Neural cell (in vitro differentiated cells): ENCODE measurements around the gene TRMT5. TPM values are rescaled to one million over a fixed set of nuclear protein-coding genes. Genes with fewer than 3 reads are reported as not detected.

Experiments
- H2AFZ ChIP-seq: fragments of 200-600, 300-800 bp; sonication (generic), shearing (Covaris generic); 2 replicates; pipeline ENCODE4 v1.6.0; 2014; ENCODE audit warnings: low read depth, mild to moderate bottlenecking, antibody characterized with exemption, low read length, moderate library complexity
- H3F3A ChIP-seq: fragments of 200-600 bp; shearing (Covaris generic); 2 replicates; pipeline ENCODE4 v1.6.1; 2016; ENCODE audit warnings: mild to moderate bottlenecking, moderate library complexity, mixed read lengths, antibody characterized with exemption, low read length; ENCODE audit not compliant: insufficient read depth, poor library complexity, severe bottlenecking
- H3K27ac ChIP-seq: fragments of 200-600, 300-800 bp; sonication (generic), shearing (Covaris generic); 2 replicates; pipeline ENCODE4 v1.5.1; 2014; ENCODE audit warnings: mild to moderate bottlenecking, low read length, moderate library complexity
- H3K27me3 ChIP-seq: fragments of 300-800, 200-600 bp; sonication (generic), shearing (Covaris generic); 2 replicates; pipeline ENCODE4 v1.6.0; 2014; ENCODE audit warnings: mild to moderate bottlenecking, low read depth, low read length, moderate library complexity; ENCODE audit not compliant: insufficient read depth
- H3K36me3 ChIP-seq: fragments of 300-800, 200-600 bp; sonication (generic), shearing (Covaris generic); 2 replicates; pipeline ENCODE4 v1.5.1; 2014; ENCODE audit warnings: mild to moderate bottlenecking, antibody characterized with exemption, low read length, moderate library complexity; ENCODE audit not compliant: insufficient read depth
- H3K4me2 ChIP-seq: fragments of 300-800, 200-600 bp; sonication (generic), shearing (Covaris generic); 2 replicates; pipeline ENCODE4 v1.6.0; 2014; ENCODE audit warnings: mild to moderate bottlenecking, low read length
- H3K4me3 ChIP-seq: fragments of 300-800, 200-600 bp; sonication (generic), shearing (Covaris generic); 2 replicates; pipeline ENCODE4 v1.5.1; 2014; ENCODE audit warnings: mild to moderate bottlenecking, low read length, moderate library complexity
- H3K79me2 ChIP-seq: fragments of 200-600 bp; shearing (Covaris generic); replicated peaks from 2 replicates; pipeline ENCODE4 v1.6.0; 2014; ENCODE audit warnings: mild to moderate bottlenecking, low read length, moderate library complexity; ENCODE audit not compliant: insufficient read depth
- H3K9ac ChIP-seq: fragments of 300-800, 200-600 bp; sonication (generic), shearing (Covaris generic); 2 replicates; pipeline ENCODE4 v1.6.1; 2016; ENCODE audit warnings: mild to moderate bottlenecking, low read length, mixed read lengths
- H3K9me2 ChIP-seq: fragments of 200-600 bp; shearing (Covaris generic); 2 replicates; pipeline ENCODE4 v1.6.1; 2016; ENCODE audit warnings: mild to moderate bottlenecking, low read length, mixed read lengths; ENCODE audit not compliant: insufficient read depth
- H3K9me3 ChIP-seq: fragments of 200-600, 300-800 bp; sonication (generic), shearing (Covaris generic); 2 replicates; pipeline ENCODE4 v1.6.1; 2016; ENCODE audit warnings: mild to moderate bottlenecking, mixed run types, low read length, moderate library complexity, mixed read lengths
- H4K20me1 ChIP-seq: fragments of 200-600 bp; shearing (Covaris generic); 2 replicates; pipeline ENCODE4 v1.6.1; 2016; ENCODE audit warnings: mild to moderate bottlenecking, mixed run types; ENCODE audit not compliant: insufficient read depth
- CTCF ChIP-seq: fragments of 450-650 bp; IDR thresholded peaks from 2 replicates; pipeline ENCODE4 v1.5.1; 2014; ENCODE audit warnings: antibody characterized with exemption, mild to moderate bottlenecking, moderate library complexity; ENCODE audit not compliant: poor library complexity, severe bottlenecking
- EP300 ChIP-seq: fragments of 450-650 bp; conservative IDR thresholded peaks from 2 replicates; pipeline ENCODE4 v1.6.1; 2014; ENCODE audit warnings: antibody characterized with exemption, mild to moderate bottlenecking, moderate library complexity; ENCODE audit not compliant: poor library complexity, severe bottlenecking
- EZH2 ChIP-seq: fragments of 200-600, 300-800 bp; shearing (Covaris generic), sonication (generic); IDR thresholded peaks from 2 replicates; pipeline ENCODE4 v1.6.1; 2014; ENCODE audit warnings: antibody characterized with exemption, low read length, borderline replicate concordance, mild to moderate bottlenecking; ENCODE audit not compliant: insufficient read depth, poor library complexity, severe bottlenecking
- MXI1 ChIP-seq: fragments of 450-650 bp; conservative IDR thresholded peaks from 2 replicates; pipeline ENCODE4 v1.6.1; 2014; ENCODE audit warnings: antibody characterized with exemption, mild to moderate bottlenecking; ENCODE audit not compliant: poor library complexity, severe bottlenecking
- POLR2AphosphoS5 ChIP-seq: IDR thresholded peaks from 2 replicates; pipeline ENCODE4 v1.6.1; 2012
- RAD21 ChIP-seq: fragments of 450-650 bp; conservative IDR thresholded peaks from 2 replicates; pipeline ENCODE4 v1.6.1; 2014; ENCODE audit warnings: antibody characterized with exemption, mild to moderate bottlenecking, moderate library complexity
- SMC3 ChIP-seq: fragments of 450-650 bp; conservative IDR thresholded peaks from 2 replicates; pipeline ENCODE4 v1.6.1; 2014; ENCODE audit warnings: antibody characterized with exemption, mild to moderate bottlenecking, moderate library complexity; ENCODE audit not compliant: poor library complexity
- TAF1 ChIP-seq: IDR thresholded peaks from 2 replicates; pipeline ENCODE4 v1.6.1; 2012; ENCODE audit warnings: low read depth
- polyA plus RNA-seq: library from polyadenylated mRNA; depleted of rRNA; stranded (reverse); fragments of >200 nt; gene quantifications from 2 replicates; pipeline ENCODE4 v1.2.3, GENCODE V29; 2014
- TF ChIP-seq, protein P1 (sequence below): IDR thresholded peaks from 2 replicates; pipeline ENCODE4 v1.6.1; 2012; ENCODE audit warnings: borderline replicate concordance

TRMT5 gene
- polyA plus RNA-seq, 1 donor from 2014 or later: 7.6 TPM

GRCh38 chr14:60943637-60944032, 37.2 kb downstream of the TRMT5 start:
- H3K27ac ChIP-seq: no peak overlapping the region
- TF ChIP-seq MXI1: no peak
- no peak for TF ChIP-seq POLR2AphosphoS5
- TF ChIP-seq TAF1: no peak
- TF ChIP-seq EZH2: no peak
- no peak for TF ChIP-seq SMC3
- TF ChIP-seq EP300: no peak
- no peak for TF ChIP-seq CTCF
- TF ChIP-seq, protein P1, sequence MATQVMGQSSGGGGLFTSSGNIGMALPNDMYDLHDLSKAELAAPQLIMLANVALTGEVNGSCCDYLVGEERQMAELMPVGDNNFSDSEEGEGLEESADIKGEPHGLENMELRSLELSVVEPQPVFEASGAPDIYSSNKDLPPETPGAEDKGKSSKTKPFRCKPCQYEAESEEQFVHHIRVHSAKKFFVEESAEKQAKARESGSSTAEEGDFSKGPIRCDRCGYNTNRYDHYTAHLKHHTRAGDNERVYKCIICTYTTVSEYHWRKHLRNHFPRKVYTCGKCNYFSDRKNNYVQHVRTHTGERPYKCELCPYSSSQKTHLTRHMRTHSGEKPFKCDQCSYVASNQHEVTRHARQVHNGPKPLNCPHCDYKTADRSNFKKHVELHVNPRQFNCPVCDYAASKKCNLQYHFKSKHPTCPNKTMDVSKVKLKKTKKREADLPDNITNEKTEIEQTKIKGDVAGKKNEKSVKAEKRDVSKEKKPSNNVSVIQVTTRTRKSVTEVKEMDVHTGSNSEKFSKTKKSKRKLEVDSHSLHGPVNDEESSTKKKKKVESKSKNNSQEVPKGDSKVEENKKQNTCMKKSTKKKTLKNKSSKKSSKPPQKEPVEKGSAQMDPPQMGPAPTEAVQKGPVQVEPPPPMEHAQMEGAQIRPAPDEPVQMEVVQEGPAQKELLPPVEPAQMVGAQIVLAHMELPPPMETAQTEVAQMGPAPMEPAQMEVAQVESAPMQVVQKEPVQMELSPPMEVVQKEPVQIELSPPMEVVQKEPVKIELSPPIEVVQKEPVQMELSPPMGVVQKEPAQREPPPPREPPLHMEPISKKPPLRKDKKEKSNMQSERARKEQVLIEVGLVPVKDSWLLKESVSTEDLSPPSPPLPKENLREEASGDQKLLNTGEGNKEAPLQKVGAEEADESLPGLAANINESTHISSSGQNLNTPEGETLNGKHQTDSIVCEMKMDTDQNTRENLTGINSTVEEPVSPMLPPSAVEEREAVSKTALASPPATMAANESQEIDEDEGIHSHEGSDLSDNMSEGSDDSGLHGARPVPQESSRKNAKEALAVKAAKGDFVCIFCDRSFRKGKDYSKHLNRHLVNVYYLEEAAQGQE: no peak
- TF ChIP-seq RAD21: no peak

DNA sequence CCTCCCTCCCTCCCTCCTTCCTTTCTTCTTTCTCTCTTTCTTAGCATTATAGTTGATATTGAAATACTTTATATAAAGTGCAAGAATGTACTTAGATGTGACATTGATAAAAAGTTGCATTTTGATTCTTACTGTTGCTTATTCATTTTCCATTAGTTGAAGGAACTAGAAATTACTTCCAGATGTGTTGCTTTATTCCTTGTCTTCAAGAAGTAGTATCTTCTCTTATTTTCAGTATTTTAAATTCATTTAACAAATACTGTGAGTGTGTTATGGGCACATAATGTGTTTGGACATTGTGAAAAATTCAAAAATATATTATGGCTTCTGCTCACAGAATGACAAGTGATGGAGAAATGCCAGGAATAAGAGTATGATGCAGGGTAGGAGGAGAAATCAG, 45.6 kb downstream of the TRMT5 start:
- H3K9me2 ChIP-seq: no peaks in the 10 kb centered on the region
- H3F3A ChIP-seq: no peaks in the 10 kb centered on the region
- no peak for TF ChIP-seq EZH2
- no peak for TF ChIP-seq CTCF
- TF ChIP-seq TAF1: no peak
- H3K4me3 ChIP-seq: no peak overlapping the region
- no peaks in the 10 kb centered on the region for H3K9me3 ChIP-seq
- no peak overlapping the region for H3K27ac ChIP-seq
- H3K9ac ChIP-seq: no peak overlapping the region
- no peak overlapping the region for H3K4me2 ChIP-seq
- H2AFZ ChIP-seq: no peak overlapping the region
- no peaks in the 10 kb centered on the region for H3K36me3 ChIP-seq
- no peaks in the 10 kb centered on the region for H3K79me2 ChIP-seq
- no peaks in the 10 kb centered on the region for H4K20me1 ChIP-seq
- no peaks in the 10 kb centered on the region for H3K27me3 ChIP-seq

More at GRCh38 chr14:60943637-60944032, 37.2 kb downstream of the TRMT5 start:
- no peak overlapping the region for H3K4me2 ChIP-seq
- no peaks in the 10 kb centered on the region for H4K20me1 ChIP-seq
- no peaks in the 10 kb centered on the region for H3F3A ChIP-seq
- H3K9me2 ChIP-seq: no peaks in the 10 kb centered on the region
- H3K36me3 ChIP-seq: no peaks in the 10 kb centered on the region
- no peaks in the 10 kb centered on the region for H3K27me3 ChIP-seq
- H3K9me3 ChIP-seq: no peaks in the 10 kb centered on the region
- H3K9ac ChIP-seq: no peak overlapping the region
- H2AFZ ChIP-seq: no peak overlapping the region
- no peaks in the 10 kb centered on the region for H3K79me2 ChIP-seq
- no peak overlapping the region for H3K4me3 ChIP-seq
